OCI-LY1 (cell line): ENCODE measurements around the gene IL12RB1.

Experiments used
- H2AFZ ChIP-seq: fragments of 200-600 bp; sonication (generic), shearing (Covaris generic); 2 replicates; pipeline ENCODE4 v1.6.0; 2014; ENCODE audit warnings: antibody characterized with exemption, mild to moderate bottlenecking, low read length
- H3F3A ChIP-seq: fragments of 200-600 bp; sonication (generic), shearing (Covaris generic); 2 replicates; pipeline ENCODE4 v1.6.0; 2014; ENCODE audit warnings: mild to moderate bottlenecking, antibody characterized with exemption, low read length, moderate library complexity; ENCODE audit not compliant: insufficient read depth
- H3K27ac ChIP-seq: fragments of 200-600 bp; sonication (generic); 2 replicates; pipeline ENCODE4 v1.5.1; 2014; ENCODE audit warnings: low read length, mixed run types, mild to moderate bottlenecking, low read depth; ENCODE audit not compliant: poor library complexity, severe bottlenecking
- H3K27me3 ChIP-seq: fragments of 200-600 bp; sonication (generic); 2 replicates; pipeline ENCODE4 v1.6.0; 2014; ENCODE audit warnings: antibody characterized with exemption, mild to moderate bottlenecking, low read length, moderate library complexity; ENCODE audit not compliant: insufficient read depth
- H3K36me3 ChIP-seq: fragments of 200-600 bp; sonication (generic); 2 replicates; pipeline ENCODE4 v1.6.1; 2014; ENCODE audit warnings: mild to moderate bottlenecking, antibody characterized with exemption, low read length, moderate library complexity, mixed read lengths; ENCODE audit not compliant: insufficient read depth
- H3K4me1 ChIP-seq: fragments of 200-600 bp; sonication (generic); 2 replicates; pipeline ENCODE4 v1.5.1; 2014; ENCODE audit warnings: mild to moderate bottlenecking, low read length, moderate library complexity; ENCODE audit not compliant: insufficient read depth, severe bottlenecking
- H3K4me2 ChIP-seq: fragments of 200-600 bp; sonication (generic), shearing (Covaris generic); 2 replicates; pipeline ENCODE4 v1.6.1; 2014; ENCODE audit warnings: low read length
- H3K4me3 ChIP-seq: fragments of 200-600 bp; sonication (generic); 2 replicates; pipeline ENCODE4 v1.5.1; 2014; ENCODE audit warnings: low read length, low read depth, mild to moderate bottlenecking, mixed read lengths; ENCODE audit not compliant: poor library complexity, severe bottlenecking
- H3K79me2 ChIP-seq: fragments of 200-600 bp; shearing (Covaris generic); 2 replicates; pipeline ENCODE4 v1.6.1; 2016; ENCODE audit warnings: mixed run types, low read length, mixed read lengths; ENCODE audit not compliant: insufficient read depth
- H3K9ac ChIP-seq: fragments of 200-600 bp; sonication (generic), shearing (Covaris generic); 2 replicates; pipeline ENCODE4 v1.6.1; 2014; ENCODE audit warnings: mild to moderate bottlenecking, low read length, mixed read lengths
- H3K9me2 ChIP-seq: fragments of 200-600 bp; sonication (generic), shearing (Covaris generic); 2 replicates; pipeline ENCODE4 v1.6.1; 2014; ENCODE audit warnings: low read depth, mild to moderate bottlenecking, low read length, mixed read lengths
- H3K9me3 ChIP-seq: fragments of 200-600 bp; shearing (Covaris generic); 2 replicates; pipeline ENCODE4 v1.6.1; 2014; ENCODE audit warnings: low read length, mixed read lengths
- H4K20me1 ChIP-seq: fragments of 200-600 bp; sonication (generic), shearing (Covaris generic); 2 replicates; pipeline ENCODE4 v1.6.0; 2016; ENCODE audit warnings: mild to moderate bottlenecking, low read length; ENCODE audit not compliant: insufficient read depth
- EZH2 ChIP-seq: fragments of 200-600 bp; sonication (generic), shearing (Covaris generic); IDR thresholded peaks from 2 replicates; pipeline ENCODE4 v1.8.0; 2017; ENCODE audit warnings: borderline replicate concordance, mixed run types, mild to moderate bottlenecking, antibody characterized with exemption, low read length, moderate library complexity, mixed read lengths
- TF ChIP-seq, protein P1 (sequence below): fragments of 200-600 bp; sonication (generic), shearing (Covaris generic); IDR thresholded peaks from 2 replicates; pipeline ENCODE4 v1.5.1; 2017; ENCODE audit warnings: mild to moderate bottlenecking, antibody characterized with exemption, low read length, moderate library complexity, mixed read lengths

IL12RB1 gene

GRCh38 chr19:18113827-18114226 is 27.1 kb upstream of the IL12RB1 start:
- Histone ChIP-seq H4K20me1 (no peaks in the 10 kb centered on the region), H3K4me2 (no peak overlapping the region), H3F3A (peaks cover 2% of the 10 kb centered on the region; the same call in 1 of the 2 replicates), H3K36me3 (peaks cover 14% of the 10 kb centered on the region; the same call in 1 of the 2 replicates), H3K4me3 (no peak overlapping the region), H2AFZ (no peak overlapping the region), H3K27ac (no peak overlapping the region), H3K9ac (no peak overlapping the region), H3K27me3 (no peaks in the 10 kb centered on the region), H3K9me2 (no peaks in the 10 kb centered on the region), H3K4me1 (peaks cover 33% of the 10 kb centered on the region), H3K9me3 (no peaks in the 10 kb centered on the region), H3K79me2 (no peaks in the 10 kb centered on the region)
- TF ChIP-seq, protein P1, sequence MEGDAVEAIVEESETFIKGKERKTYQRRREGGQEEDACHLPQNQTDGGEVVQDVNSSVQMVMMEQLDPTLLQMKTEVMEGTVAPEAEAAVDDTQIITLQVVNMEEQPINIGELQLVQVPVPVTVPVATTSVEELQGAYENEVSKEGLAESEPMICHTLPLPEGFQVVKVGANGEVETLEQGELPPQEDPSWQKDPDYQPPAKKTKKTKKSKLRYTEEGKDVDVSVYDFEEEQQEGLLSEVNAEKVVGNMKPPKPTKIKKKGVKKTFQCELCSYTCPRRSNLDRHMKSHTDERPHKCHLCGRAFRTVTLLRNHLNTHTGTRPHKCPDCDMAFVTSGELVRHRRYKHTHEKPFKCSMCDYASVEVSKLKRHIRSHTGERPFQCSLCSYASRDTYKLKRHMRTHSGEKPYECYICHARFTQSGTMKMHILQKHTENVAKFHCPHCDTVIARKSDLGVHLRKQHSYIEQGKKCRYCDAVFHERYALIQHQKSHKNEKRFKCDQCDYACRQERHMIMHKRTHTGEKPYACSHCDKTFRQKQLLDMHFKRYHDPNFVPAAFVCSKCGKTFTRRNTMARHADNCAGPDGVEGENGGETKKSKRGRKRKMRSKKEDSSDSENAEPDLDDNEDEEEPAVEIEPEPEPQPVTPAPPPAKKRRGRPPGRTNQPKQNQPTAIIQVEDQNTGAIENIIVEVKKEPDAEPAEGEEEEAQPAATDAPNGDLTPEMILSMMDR: no peak
- TF ChIP-seq EZH2: no peak

GRCh38 chr19:18112989-18113478 is 26.3 kb upstream of the IL12RB1 start:
- no peaks in the 10 kb centered on the region for H4K20me1 ChIP-seq
- peaks cover 31% of the 10 kb centered on the region for H3K4me1 ChIP-seq
- H3K27ac ChIP-seq: peak overlapping the region; percentile 62
- peaks cover 9% of the 10 kb centered on the region; the same call in 1 of the 2 replicates for H3F3A ChIP-seq
- H3K9me2 ChIP-seq: no peaks in the 10 kb centered on the region
- no peak overlapping the region for H3K4me3 ChIP-seq
- H3K36me3 ChIP-seq: peaks cover 14% of the 10 kb centered on the region; the same call in 1 of the 2 replicates
- no peaks in the 10 kb centered on the region for H3K27me3 ChIP-seq
- no peaks in the 10 kb centered on the region for H3K9me3 ChIP-seq
- no peaks in the 10 kb centered on the region for H3K79me2 ChIP-seq
- no peak overlapping the region for H3K4me2 ChIP-seq
- H2AFZ ChIP-seq: no peak overlapping the region
- no peak overlapping the region for H3K9ac ChIP-seq
- no peak for TF ChIP-seq EZH2
- TF ChIP-seq, protein P1: peak; percentile 92

DNA sequence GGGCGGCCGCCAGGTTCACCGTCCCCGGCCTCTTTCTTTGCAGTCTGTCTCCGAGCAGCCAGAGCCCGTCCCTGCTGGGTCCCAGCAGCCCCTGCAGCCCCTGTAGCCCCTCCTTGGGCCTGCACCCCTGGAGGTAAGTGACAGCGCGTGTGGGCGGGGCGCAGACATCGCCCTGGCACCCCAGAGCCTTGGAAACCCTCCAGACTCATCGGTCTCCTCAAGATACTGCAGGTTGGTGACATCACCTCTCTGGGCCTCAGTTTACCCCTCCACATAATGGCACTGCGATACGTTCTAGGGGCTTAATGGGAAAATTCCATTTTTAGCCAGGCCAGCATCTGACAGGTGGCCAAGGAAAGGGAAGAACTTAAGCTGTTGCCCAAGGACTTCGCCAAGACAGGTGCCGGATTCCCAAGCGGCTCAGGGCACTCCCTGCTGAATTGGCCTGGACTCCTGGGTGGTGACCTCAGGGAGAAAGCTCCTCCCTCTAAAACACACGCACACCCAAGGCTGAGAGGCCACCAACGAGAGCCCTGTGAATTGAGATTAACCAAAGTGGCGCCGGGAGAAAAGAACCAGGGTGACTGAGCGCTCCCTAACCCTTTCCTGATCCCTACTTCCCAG is 24.0 kb upstream of the IL12RB1 start:
- Histone ChIP-seq H3K27me3 (no peaks in the 10 kb centered on the region), H3K36me3 (peaks cover 14% of the 10 kb centered on the region; the same call in 1 of the 2 replicates), H3K9ac (peak overlapping the region; percentile 75), H3K4me2 (peak overlapping the region; percentile 94), H3K9me3 (no peaks in the 10 kb centered on the region), H3K4me3 (peak overlapping the region; percentile 70), H2AFZ (no peak overlapping the region), H3K79me2 (no peaks in the 10 kb centered on the region), H3K9me2 (no peaks in the 10 kb centered on the region), H4K20me1 (no peaks in the 10 kb centered on the region), H3K27ac (no peak overlapping the region), H3K4me1 (peaks cover 36% of the 10 kb centered on the region), H3F3A (peaks cover 9% of the 10 kb centered on the region; the same call in 1 of the 2 replicates)
- TF ChIP-seq, protein P1: no peak
- TF ChIP-seq EZH2: no peak
